ENCODE data around the gene DNMT3B.
"Not testable (repeated sequence)": the region's sequence is repeated elsewhere in the genome, so short reads cannot be mapped to it uniquely, and the experiment has no call there.

DNMT3B gene

GRCh38 chr20:32763202-32764004 lies 1.2 kb downstream of the DNMT3B start:
- peak; percentile 33 for DNase-seq (ENCODE audit: low spot score)

- no peak for DNase-seq (ENCODE audit: low spot score)
Measured at GRCh38 chr20:32764005-32764960, 2.1 kb downstream of the DNMT3B start.

- not testable (repeated sequence) for DNase-seq (ENCODE audit: low spot score)
Measured at GRCh38 chr20:32765230-32765875, 3.2 kb downstream of the DNMT3B start.

GRCh38 chr20:32767418-32768198 lies 5.4 kb downstream of the DNMT3B start:
- DNase-seq (ENCODE audit: low spot score), result no peak

- DNase-seq (ENCODE audit: low spot score), result no peak
Measured at GRCh38 chr20:32772046-32772445, 9.9 kb downstream of the DNMT3B start.

- no peak for DNase-seq (ENCODE audit: low spot score)
Measured at GRCh38 chr20:32773223-32773622, 11.0 kb downstream of the DNMT3B start.

- no peak for DNase-seq (ENCODE audit: low spot score)
Measured at GRCh38 chr20:32773855-32774254, 11.7 kb downstream of the DNMT3B start.

GRCh38 chr20:32775336-32775991 lies 13.3 kb downstream of the DNMT3B start:
- no peak for DNase-seq (ENCODE audit: low spot score)

GRCh38 chr20:32777177-32777956 lies 15.2 kb downstream of the DNMT3B start:
- DNase-seq (ENCODE audit: low spot score), result no peak

GRCh38 chr20:32779500-32780211 lies 17.5 kb downstream of the DNMT3B start:
- no peak for DNase-seq (ENCODE audit: low spot score)

- DNase-seq (ENCODE audit: low spot score), result no peak
Measured at GRCh38 chr20:32780278-32780677, 18.1 kb downstream of the DNMT3B start.

GRCh38 chr20:32780749-32781655 lies 18.8 kb downstream of the DNMT3B start:
- no peak for DNase-seq (ENCODE audit: low spot score)

- DNase-seq (ENCODE audit: low spot score), result no peak
Measured at GRCh38 chr20:32784369-32785080, 22.3 kb downstream of the DNMT3B start.

- DNase-seq (ENCODE audit: low spot score), result no peak
Measured at GRCh38 chr20:32786059-32786760, 24.0 kb downstream of the DNMT3B start.

GRCh38 chr20:32787168-32787567 lies 25.0 kb downstream of the DNMT3B start:
- no peak for DNase-seq (ENCODE audit: low spot score)

- DNase-seq (ENCODE audit: low spot score), result peak; percentile 94
Measured at GRCh38 chr20:32789896-32790750, 27.9 kb downstream of the DNMT3B start.

Measured in GM03348 (cell line).